ENCODE data around the gene TACC2.
A peak's percentile ranks its signal among the peaks of the same experiment; 100 is the strongest.

The TACC2 gene

GRCh38 chr10:122171302-122172075 is 182.5 kb downstream of the TACC2 start:
- DNase-seq = no peak

- DNase-seq = no peak
Observed at GRCh38 chr10:122172361-122173008, 183.5 kb downstream of the TACC2 start.

- DNase-seq = no peak
Observed at GRCh38 chr10:122173337-122173736, 184.4 kb downstream of the TACC2 start.

GRCh38 chr10:122173766-122174435 is 184.9 kb downstream of the TACC2 start:
- DNase-seq = no peak

GRCh38 chr10:122176232-122177213 is 187.6 kb downstream of the TACC2 start:
- no peak for DNase-seq

GRCh38 chr10:122178655-122179054 is 189.7 kb downstream of the TACC2 start:
- DNase-seq = no peak

- DNase-seq = no peak
Observed at GRCh38 chr10:122181041-122181732, 192.2 kb downstream of the TACC2 start.

GRCh38 chr10:122181876-122182275 is 192.9 kb downstream of the TACC2 start:
- DNase-seq = no peak

- DNase-seq = no peak
Observed at GRCh38 chr10:122182308-122182707, 193.3 kb downstream of the TACC2 start.

- no peak for DNase-seq
Observed at GRCh38 chr10:122184254-122184653, 195.3 kb downstream of the TACC2 start.

- DNase-seq = no peak
Observed at GRCh38 chr10:122185643-122186042, 196.7 kb downstream of the TACC2 start.

- DNase-seq = no peak
Observed at GRCh38 chr10:122186816-122187810, 198.2 kb downstream of the TACC2 start.

- peak; percentile 35 to 49 for DNase-seq
Observed at GRCh38 chr10:122188706-122189105, 199.7 kb downstream of the TACC2 start.

- peak; percentile 19 to 81 for DNase-seq
Observed at GRCh38 chr10:122189185-122189584, 200.2 kb downstream of the TACC2 start.

- no peak for DNase-seq
Observed at GRCh38 chr10:122190176-122190943, 201.4 kb downstream of the TACC2 start.

- DNase-seq = no peak
Observed at GRCh38 chr10:122191936-122192541, 203.1 kb downstream of the TACC2 start.

GRCh38 chr10:122194251-122194650 is 205.3 kb downstream of the TACC2 start:
- no peak for DNase-seq

- DNase-seq = no peak
Observed at GRCh38 chr10:122196218-122196617, 207.3 kb downstream of the TACC2 start.

GRCh38 chr10:122197611-122198222 is 208.8 kb downstream of the TACC2 start:
- no peak for DNase-seq
